Adrenal gland (tissue), 5 donors: Measurements from ENCODE around the gene SLC15A1.

Experiments used
- CTCF ChIP-seq, 6 experiments: fragments of 450-650 bp in 4 of 6; fragments of 200-600 bp in 2 of 6; sonication (generic) in 1 of 6; IDR thresholded peaks; 1 replicate in 5 of 6; 2 replicates in 1 of 6; pipeline versions ENCODE4 v1.5.1 to v1.8.0; 2016 to 2021; ENCODE audit warnings: antibody characterized with exemption in 6 of 6, mild to moderate bottlenecking in 2 of 6, moderate library complexity in 1 of 6
- POLR2A ChIP-seq, 2 donors: fragments of 450-650 bp; IDR thresholded peaks; one replicate each; pipeline ENCODE4 v1.6.1; 2017; ENCODE audit warnings: antibody characterized with exemption in 2 of 2, mild to moderate bottlenecking in 2 of 2, moderate library complexity in 1 of 2
- donor health status: DM: no; HTN: no; CAD: no.

DNA sequence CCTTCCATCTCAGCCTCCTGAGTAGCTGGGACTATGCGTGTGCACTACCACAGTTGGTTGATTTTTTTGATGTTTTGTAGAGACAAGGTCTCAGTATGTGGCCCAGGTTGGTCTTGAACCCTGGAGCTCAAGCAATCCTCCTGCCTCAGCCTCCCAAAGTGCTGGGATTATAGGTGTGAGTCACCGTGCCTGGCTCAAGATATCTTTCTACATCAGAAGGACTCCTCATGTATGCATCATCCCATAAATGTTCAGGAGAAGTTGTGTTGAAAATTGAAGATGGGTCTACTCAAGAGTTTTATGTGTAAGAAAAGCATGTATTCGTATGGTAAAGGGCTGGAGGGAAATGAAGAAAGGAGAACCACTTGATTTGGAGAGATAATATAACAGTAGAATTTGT lies 103.8 kb downstream of the SLC15A1 start:
- TF ChIP-seq POLR2A (IDR thresholded peaks at IDR 0.05) (no peak), CTCF (IDR thresholded peaks at IDR 0.05) (no peak)
